IMR-90 (cell line): Measurements from ENCODE around the gene ALOX12B. TPM values are rescaled to one million over a fixed set of nuclear protein-coding genes. Genes with fewer than 3 reads are reported as not detected.

Experiments used
- ATAC-seq: fragments of 200-7000 bp; cut with Tn5 transposase; 2 replicates; pipeline ENCODE4 v1.9.1; 2020; ENCODE audit warnings: low read depth, mild to moderate bottlenecking, moderate library complexity
- BruUV-seq: library from RNA; stranded (reverse); fragments of 400-500 nt; replicated peaks from 2 replicates; lab custom pipeline; 2021; lab: Mats Ljungman, UMichigan
- CTCF ChIA-PET: fragments of 300-600 bp; formaldehyde crosslinking; extraction: SDS; loops from one replicate; lab custom pipeline; 2021; ENCODE audit warnings: antibody characterized with exemption; lab: Yijun Ruan, JAX
- POLR2A ChIA-PET: fragments of 300-600 bp; sonication (Branson Sonifier 250); formaldehyde crosslinking; loops from one replicate; lab custom pipeline; 2022; ENCODE audit warnings: antibody characterized with exemption; ENCODE audit not compliant: unreplicated experiment; lab: Charles Lee
- DNase-seq: peaks from one replicate; pipeline ENCODE4 v3.0.0; 2013
- H2AFZ ChIP-seq: replicated peaks from 2 replicates; pipeline ENCODE3; 2013; ENCODE audit warnings: low read length, mild to moderate bottlenecking; ENCODE audit not compliant: poor library complexity
- H2AK5ac ChIP-seq: 2 replicates; pipeline ENCODE4 v1.6.1; 2013; ENCODE audit warnings: low read depth, low read length, inconsistent platforms
- H2AK9ac ChIP-seq: replicated peaks from 2 replicates; pipeline ENCODE3; 2013; ENCODE audit warnings: mild to moderate bottlenecking, low read depth, low read length, moderate library complexity; ENCODE audit not compliant: poor library complexity
- H2BK120ac ChIP-seq: 2 replicates; pipeline ENCODE4 v1.6.1; 2013; ENCODE audit warnings: low read depth, low read length, inconsistent platforms
- H2BK15ac ChIP-seq: 3 replicates; pipeline ENCODE4 v1.6.1; 2013; ENCODE audit warnings: low read depth, low read length, inconsistent platforms
- H2BK20ac ChIP-seq: 2 replicates; pipeline ENCODE4 v1.6.1; 2013; ENCODE audit warnings: low read depth, mild to moderate bottlenecking, inconsistent platforms, low read length, moderate library complexity
- H2BK5ac ChIP-seq: 2 replicates; pipeline ENCODE4 v1.6.1; 2013; ENCODE audit warnings: mild to moderate bottlenecking, low read depth, low read length, inconsistent platforms; ENCODE audit not compliant: poor library complexity, severe bottlenecking
- H3K14ac ChIP-seq: replicated peaks from 2 replicates; pipeline ENCODE4 v1.6.1; 2013; ENCODE audit warnings: low read depth, low read length, inconsistent platforms
- H3K18ac ChIP-seq: 2 replicates; pipeline ENCODE4 v1.6.1; 2013; ENCODE audit warnings: low read depth, low read length, control low read depth
- H3K23ac ChIP-seq: 2 replicates; pipeline ENCODE4 v1.6.1; 2013; ENCODE audit warnings: low read depth, low read length, inconsistent platforms
- H3K27ac ChIP-seq: 2 replicates; pipeline ENCODE4 v1.5.1; 2013; ENCODE audit warnings: mild to moderate bottlenecking, control low read depth, low read length; ENCODE audit not compliant: insufficient read depth
- H3K27me3 ChIP-seq: 2 replicates; pipeline ENCODE4 v1.6.1; 2013; ENCODE audit warnings: low read length; ENCODE audit not compliant: control insufficient read depth, insufficient read depth
- H3K36me3 ChIP-seq: 2 replicates; pipeline ENCODE4 v1.6.1; 2013; ENCODE audit warnings: low read length, mixed read lengths; ENCODE audit not compliant: control insufficient read depth, insufficient read depth
- H3K4ac ChIP-seq: 2 replicates; pipeline ENCODE4 v1.6.1; 2013; ENCODE audit warnings: low read depth, low read length, inconsistent platforms
- H3K4me1 ChIP-seq: 2 replicates; pipeline ENCODE4 v1.6.1; 2013; ENCODE audit warnings: low read length, mixed read lengths; ENCODE audit not compliant: control insufficient read depth, insufficient read depth
- H3K4me2 ChIP-seq: 2 replicates; pipeline ENCODE4 v1.6.1; 2013; ENCODE audit warnings: low read depth, mild to moderate bottlenecking, control low read depth, low read length, moderate library complexity
- H3K4me3 ChIP-seq: 2 replicates; pipeline ENCODE4 v1.5.1; 2013; ENCODE audit warnings: low read depth, mild to moderate bottlenecking, control low read depth, low read length, moderate library complexity; ENCODE audit not compliant: insufficient read depth
- H3K56ac ChIP-seq: 2 replicates; pipeline ENCODE4 v1.6.1; 2013; ENCODE audit warnings: low read length, inconsistent platforms; ENCODE audit not compliant: insufficient read depth; ENCODE audit errors: extremely low read depth
- H3K79me1 ChIP-seq, 2 experiments: 2 replicates each; pipeline ENCODE4 v1.6.1; 2013; ENCODE audit warnings: low read length in 2 of 2, inconsistent platforms in 1 of 2, low read depth in 1 of 2
- H3K9ac ChIP-seq: 2 replicates; pipeline ENCODE4 v1.6.1; 2013; ENCODE audit warnings: low read depth, low read length, control low read depth
- H3K9me1 ChIP-seq: 2 replicates; pipeline ENCODE4 v1.6.1; 2013; ENCODE audit warnings: low read length, inconsistent platforms; ENCODE audit not compliant: insufficient read depth
- H3K9me3 ChIP-seq: 2 replicates; pipeline ENCODE4 v1.6.1; 2013; ENCODE audit warnings: low read length; ENCODE audit not compliant: control insufficient read depth, insufficient read depth
- H4K20me1 ChIP-seq: 2 replicates; pipeline ENCODE4 v1.6.1; 2013; ENCODE audit warnings: low read length, inconsistent platforms; ENCODE audit not compliant: insufficient read depth
- H4K5ac ChIP-seq: 2 replicates; pipeline ENCODE4 v1.6.1; 2013; ENCODE audit warnings: mild to moderate bottlenecking, low read depth, low read length, control low read depth
- H4K8ac ChIP-seq, 2 experiments: 2 replicates each; pipeline ENCODE4 v1.6.1; 2013; ENCODE audit warnings: low read depth in 2 of 2, low read length in 2 of 2, control low read depth in 1 of 2, inconsistent platforms in 1 of 2
- H4K91ac ChIP-seq: 2 replicates; pipeline ENCODE4 v1.6.1; 2013; ENCODE audit warnings: low read depth, low read length, inconsistent platforms; ENCODE audit not compliant: insufficient read depth
- CTCF ChIP-seq: conservative IDR thresholded peaks from 2 replicates; pipeline ENCODE4 v1.5.1; 2012; ENCODE audit warnings: mild to moderate bottlenecking, low read depth, low read length, improper control_type of control experiment
- MAZ ChIP-seq: IDR thresholded peaks from 2 replicates; pipeline ENCODE4 v1.6.1; 2012; ENCODE audit warnings: low read depth, mild to moderate bottlenecking, low read length, improper control_type of control experiment, moderate library complexity, borderline replicate concordance
- RAD21 ChIP-seq: IDR thresholded peaks from 2 replicates; pipeline ENCODE4 v1.6.1; 2012; ENCODE audit warnings: low read length, improper control_type of control experiment
- RCOR1 ChIP-seq: IDR thresholded peaks from 2 replicates; pipeline ENCODE4 v1.6.1; 2012; ENCODE audit warnings: mild to moderate bottlenecking, low read length, improper control_type of control experiment; ENCODE audit not compliant: insufficient replicate concordance
- SMC3 ChIP-seq: fragments of 150-350 bp; IDR thresholded peaks from 2 replicates; pipeline ENCODE4 v1.6.1; 2016; ENCODE audit warnings: low read depth, mild to moderate bottlenecking, antibody characterized with exemption, low read length, moderate library complexity
- WGBS, 2 experiments: methylation state at CpG; one replicate each; pipeline versions ENCODE4 v1.1.5 to v1.1.7; 2013; ENCODE audit warnings: missing lambda C conversion rate in 2 of 2; ENCODE audit not compliant: insufficient read length in 1 of 2; ENCODE audit errors: extremely low coverage in 2 of 2; 5-methylcytosine and 5-hydroxymethylcytosine counted together
- dilution Hi-C: fragments of 300-500 bp; cut with HindIII; formaldehyde crosslinking; loops from one replicate; pipeline ENCODE4 v1.14.3; 2018; ENCODE audit warnings: low sequenced_read_pairs; ENCODE audit not compliant: unreplicated experiment
- in situ Hi-C: fragments of 300-500 bp; cut with MboI; formaldehyde crosslinking; loops from 3 replicates; pipeline ENCODE4 v1.14.3; 2019; ENCODE audit warnings: low sequenced_read_pairs, inconsistent platforms, mixed read lengths
- intact Hi-C: fragments of 100-400 bp; cut with micrococcal nuclease; formaldehyde crosslinking; loops from 2 replicates; pipeline ENCODE4 v1.10.0; 2022
- polyA plus RNA-seq, 3 experiments: library from polyadenylated mRNA; depleted of rRNA; stranded (reverse); fragments of >200 nt; gene quantifications; 2 replicates each; pipeline ENCODE4 v1.2.3, GENCODE V29; 2012; ENCODE audit warnings: low replicate concordance in 1 of 3
- total RNA-seq: library from RNA; depleted of rRNA; stranded (reverse); fragments of >200 nt; gene quantifications from 2 replicates; pipeline ENCODE4 v1.2.3, GENCODE V29; 2012

The ALOX12B gene
- total and polyA plus RNA-seq, 2 of the 4 experiments (the other 2 are of a cell fraction): not detected

GRCh38 chr17:8121681-8122421 lies 34.3 kb upstream of the ALOX12B start:
- BruUV-seq: no TSS peak
- Histone ChIP-seq H3K4me1 (peaks cover 14% of the 10 kb centered on the region), H3K79me1 (no peaks in the 10 kb centered on the region; a peak in 1 of 4 replicates), H3K27ac (no peak overlapping the region), H2BK120ac (no peak overlapping the region), H2AK5ac (no peak overlapping the region), H3K9me3 (no peaks in the 10 kb centered on the region), H3K4me2 (peak overlapping the region; percentile 86), H4K8ac (no peak overlapping the region), H3K9me1 (peaks cover 9% of the 10 kb centered on the region), H2BK15ac (no peak overlapping the region), H3K9ac (no peak overlapping the region), H3K27me3 (no peaks in the 10 kb centered on the region; the same call in 1 of the 2 replicates), H2AK9ac (peak overlapping the region; percentile 66), H3K23ac (no peak overlapping the region), H4K91ac (no peak overlapping the region), H3K4me3 (peak overlapping the region; percentile 73), H2AFZ (peak overlapping the region; percentile 88), H3K36me3 (no peaks in the 10 kb centered on the region), H4K20me1 (peaks cover 24% of the 10 kb centered on the region), H3K56ac (no peak overlapping the region), H3K18ac (no peak overlapping the region), H3K4ac (no peak overlapping the region), H3K14ac (no peak overlapping the region), H2BK5ac (no peak overlapping the region), H4K5ac (no peak overlapping the region), H2BK20ac (no peak overlapping the region)
- ATAC-seq: peak; percentile 25
- ChIA-PET POLR2A (no interaction called here), CTCF (interaction anchor here (0.6 to 1.1 kb wide), 4 partner anchors 35 to 101 kb away, joined by 3 to 4 read pairs (median 3); no protein-coding TSS in a partner anchor)
- intact Hi-C loops (no loop called here), in situ Hi-C loops (loop anchor here (5.0 kb wide), 1 partner anchor 100 kb away; no protein-coding TSS in a partner anchor), dilution Hi-C loops (loop anchor here (25.0 kb wide), 1 partner anchor 115 kb away; the partner anchor contains the start of genes CTC1 and PFAS)
- peak; percentile 41 for TF ChIP-seq SMC3
- peak; percentile 42; the same call in 1 of the 2 replicates for TF ChIP-seq MAZ
- no peak for TF ChIP-seq RCOR1
- TF ChIP-seq RAD21: peak; percentile 63
- peak; percentile 62 for TF ChIP-seq CTCF
- 0% methylated on average over 30 of the region's 76 CpGs; no CpG with 5 or more reads in 1 of the 2 experiments for WGBS, 2 experiments
- DNase-seq: peak; percentile 55
